ENCODE results near the gene CNTN5.

CNTN5 gene

GRCh38 chr11:99501655-99502054 is 480.9 kb downstream of the CNTN5 start:
- no peak for DNase-seq (ENCODE audit: low read depth in 2 of 3, low spot score in 1 of 3)

GRCh38 chr11:99505316-99505715 is 484.6 kb downstream of the CNTN5 start:
- DNase-seq (ENCODE audit: low read depth in 2 of 3, low spot score in 1 of 3) = no peak

- no peak for DNase-seq (ENCODE audit: low read depth in 2 of 3, low spot score in 1 of 3)
Observed at GRCh38 chr11:99505831-99506230, 485.1 kb downstream of the CNTN5 start.

DNA sequence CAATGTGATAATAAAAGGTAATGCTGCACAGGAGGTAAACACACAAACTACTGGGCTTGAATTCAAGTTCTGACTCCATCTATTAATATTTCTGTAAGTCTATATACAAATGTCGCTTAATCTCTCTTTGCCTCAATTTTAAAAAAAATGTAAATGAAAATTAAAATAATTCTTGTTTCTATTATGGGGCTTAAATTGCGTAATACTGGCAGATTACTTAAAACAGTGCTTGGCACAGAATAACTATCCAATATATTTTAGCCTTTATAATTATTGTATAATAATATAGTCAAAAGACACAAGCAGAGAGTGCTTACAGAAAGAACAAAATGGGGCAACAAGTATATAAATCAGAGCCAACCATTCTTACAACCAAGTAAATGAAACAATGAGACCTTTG is 489.1 kb downstream of the CNTN5 start:
- DNase-seq (ENCODE audit: low read depth in 2 of 3, low spot score in 1 of 3) = no peak

DNA sequence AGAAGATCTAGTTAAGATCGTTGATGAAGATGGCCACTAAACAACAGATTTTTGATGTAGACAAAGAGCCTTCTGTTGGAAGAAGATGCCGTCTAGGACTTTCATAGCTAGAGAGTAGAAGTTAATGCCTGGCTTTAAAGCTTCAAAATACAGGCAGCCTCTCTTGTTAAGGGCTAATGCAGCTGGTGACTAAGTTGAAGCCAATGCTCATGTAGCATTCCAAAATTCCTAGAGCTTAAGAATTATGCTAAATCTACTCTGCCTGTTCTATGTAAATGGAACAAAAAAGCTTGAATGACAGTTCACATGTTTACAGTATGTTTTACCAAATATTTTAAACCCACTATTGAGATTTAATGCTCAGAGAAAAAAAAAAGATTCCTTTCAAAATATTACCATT is 492.6 kb downstream of the CNTN5 start:
- DNase-seq (ENCODE audit: low read depth in 2 of 3, low spot score in 1 of 3) = no peak

- DNase-seq (ENCODE audit: low read depth in 2 of 3, low spot score in 1 of 3) = no peak
Observed at GRCh38 chr11:99519095-99519494, 498.3 kb downstream of the CNTN5 start.

DNA sequence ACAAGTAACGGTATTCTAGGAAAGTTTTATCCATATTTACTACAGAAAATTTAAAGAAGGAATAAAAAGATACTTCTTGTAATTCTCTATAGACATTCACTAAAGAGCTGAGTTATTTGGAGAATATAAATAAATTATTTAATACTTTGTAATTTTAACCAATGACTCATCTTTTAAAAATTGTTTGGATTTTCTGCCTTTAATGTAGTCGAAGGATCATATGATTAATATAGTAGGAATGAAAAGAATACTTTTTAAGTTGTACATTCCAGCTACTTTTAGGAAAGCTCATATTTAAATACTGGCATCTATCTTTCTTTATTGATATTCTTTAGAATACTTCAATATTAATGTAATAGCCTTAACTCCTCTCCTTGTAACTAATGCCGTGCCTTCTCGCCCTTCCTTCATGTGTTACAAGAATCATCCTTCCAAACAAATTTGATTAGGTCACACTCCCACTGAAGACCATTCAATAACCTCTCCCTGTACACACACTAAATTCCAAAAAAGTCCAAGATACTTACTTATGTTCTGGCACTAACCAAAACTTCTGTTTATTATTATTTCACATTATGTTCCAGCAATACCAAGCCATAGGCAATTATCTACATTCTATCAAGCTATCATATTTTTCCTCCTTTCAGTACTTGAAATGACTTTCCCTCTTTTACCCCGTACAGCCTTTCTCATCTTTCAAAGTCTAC is 501.9 kb downstream of the CNTN5 start:
- no peak for DNase-seq (ENCODE audit: low read depth in 2 of 3, low spot score in 1 of 3)

DNA sequence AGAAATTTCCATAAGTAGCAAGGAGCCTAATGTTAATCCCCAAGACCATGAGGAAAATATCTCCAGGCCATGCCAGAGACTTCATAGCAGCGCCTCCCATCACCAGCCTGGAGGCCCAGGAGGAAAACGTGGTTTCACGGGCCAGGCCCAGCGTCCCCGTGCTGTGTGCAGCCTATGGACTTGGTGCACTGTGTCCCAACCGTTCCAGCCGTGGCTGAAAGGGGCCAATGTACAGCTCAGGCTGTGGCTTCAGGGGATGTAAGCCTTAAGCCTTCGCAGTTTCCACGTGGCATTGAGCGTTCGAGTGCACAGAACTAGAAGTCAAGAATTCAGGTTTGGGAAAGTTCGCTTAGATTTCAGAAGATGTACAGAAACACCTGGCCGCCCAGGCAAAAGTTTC is 510.7 kb downstream of the CNTN5 start:
- DNase-seq (ENCODE audit: low read depth in 2 of 3, low spot score in 1 of 3) = no peak

GRCh38 chr11:99534812-99535211 is 514.1 kb downstream of the CNTN5 start:
- DNase-seq (ENCODE audit: low read depth in 2 of 3, low spot score in 1 of 3) = no peak

DNA sequence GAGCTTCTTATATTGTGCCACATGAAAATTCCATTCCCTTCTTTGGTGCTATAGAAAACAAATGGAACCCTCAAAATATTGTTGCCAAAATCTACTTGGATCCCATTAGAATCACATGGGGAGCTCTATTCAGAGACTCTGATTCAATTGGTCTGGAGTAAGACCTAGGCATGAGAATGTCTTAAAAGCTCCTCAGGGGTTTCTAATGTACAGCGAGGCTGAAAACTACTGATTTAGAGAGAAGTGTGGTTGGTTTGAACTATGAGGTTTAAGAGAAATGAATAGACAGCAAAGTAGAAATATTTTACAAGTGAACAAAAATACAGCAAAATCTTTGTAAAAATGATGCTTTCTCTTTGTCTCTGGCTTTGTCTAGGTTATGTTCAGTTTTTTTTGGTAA is 514.7 kb downstream of the CNTN5 start:
- no peak for DNase-seq (ENCODE audit: low read depth in 2 of 3, low spot score in 1 of 3)

GRCh38 chr11:99535819-99536218 is 515.1 kb downstream of the CNTN5 start:
- DNase-seq (ENCODE audit: low read depth in 2 of 3, low spot score in 1 of 3) = no peak

- no peak for DNase-seq (ENCODE audit: low read depth in 2 of 3, low spot score in 1 of 3)
Observed at GRCh38 chr11:99537681-99538080, 516.9 kb downstream of the CNTN5 start.

- no peak for DNase-seq (ENCODE audit: low read depth in 2 of 3, low spot score in 1 of 3)
Observed at GRCh38 chr11:99545616-99546015, 524.9 kb downstream of the CNTN5 start.

DNA sequence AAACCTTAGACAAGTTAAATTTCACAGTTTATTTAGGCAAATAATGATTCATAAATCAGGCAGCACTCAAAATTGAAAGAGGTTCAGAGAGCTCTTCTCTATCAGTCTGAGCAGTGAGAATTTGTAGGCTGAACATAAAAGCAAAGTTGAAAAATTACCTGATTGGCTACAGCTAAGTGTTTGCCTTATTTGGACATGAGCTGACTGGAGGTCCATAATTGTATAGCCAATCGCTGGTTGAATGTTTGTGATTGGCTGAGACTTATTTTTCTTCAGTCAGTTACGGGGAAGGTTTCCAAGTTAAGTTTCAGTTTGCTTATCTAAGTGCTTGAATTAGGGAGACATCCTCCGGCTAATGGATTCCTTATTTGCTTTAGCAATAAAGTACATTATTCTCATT is 527.5 kb downstream of the CNTN5 start:
- DNase-seq (ENCODE audit: low read depth in 2 of 3, low spot score in 1 of 3) = no peak

DNA sequence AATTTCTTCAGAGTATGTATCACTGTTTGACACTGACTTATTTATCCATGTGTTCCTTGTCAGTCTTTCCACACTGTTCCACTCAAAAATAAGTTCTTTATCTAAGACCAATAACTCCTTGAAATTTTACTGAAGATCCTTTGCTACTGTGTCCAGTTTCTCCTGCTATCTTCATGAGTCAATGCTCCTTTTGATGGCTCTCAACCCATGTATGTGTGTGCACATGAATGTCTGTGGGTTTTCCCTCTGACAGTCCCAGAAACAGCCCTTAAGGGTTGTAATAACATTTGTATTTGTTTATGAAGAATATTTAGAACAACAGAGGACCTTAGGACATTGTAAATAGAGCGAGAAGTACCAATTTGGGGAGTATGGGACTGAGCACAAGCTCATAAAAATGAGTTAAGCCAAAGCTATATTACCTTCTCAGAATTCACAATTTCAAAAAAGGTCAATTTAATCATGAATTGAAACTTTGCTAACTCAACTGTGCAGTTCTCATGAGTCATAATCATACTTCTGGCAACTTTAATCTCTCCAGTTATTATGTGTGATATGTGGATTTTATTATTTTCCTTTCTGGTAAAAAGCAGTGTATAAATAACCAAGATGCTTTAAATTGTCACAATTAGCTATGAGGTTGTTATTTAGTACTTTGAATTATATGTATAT is 533.6 kb downstream of the CNTN5 start:
- DNase-seq (ENCODE audit: low read depth in 2 of 3, low spot score in 1 of 3) = no peak

DNA sequence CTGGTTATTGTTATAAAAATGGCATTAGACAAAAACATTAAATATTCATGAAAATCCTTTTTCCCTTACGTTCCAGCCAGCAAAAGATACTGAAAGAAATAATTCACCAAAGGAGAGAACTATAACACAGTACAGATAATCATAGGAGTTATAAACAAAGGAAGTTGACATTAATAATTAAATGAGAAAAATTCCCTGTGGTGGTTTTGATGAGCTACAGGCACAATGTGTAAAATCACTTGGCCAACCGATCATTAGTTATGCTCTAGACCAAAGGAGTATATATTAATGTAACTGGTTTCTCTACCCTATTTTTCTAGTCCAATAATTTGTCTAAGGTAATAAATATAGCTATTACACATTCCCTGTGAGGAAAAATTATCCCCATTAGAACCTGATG is 534.7 kb downstream of the CNTN5 start:
- no peak for DNase-seq (ENCODE audit: low read depth in 2 of 3, low spot score in 1 of 3)

- DNase-seq (ENCODE audit: low read depth in 2 of 3, low spot score in 1 of 3) = no peak
Observed at GRCh38 chr11:99565333-99565732, 544.6 kb downstream of the CNTN5 start.

GRCh38 chr11:99567334-99567956 is 546.7 kb downstream of the CNTN5 start:
- DNase-seq (ENCODE audit: low read depth in 2 of 3, low spot score in 1 of 3) = no peak

DNA sequence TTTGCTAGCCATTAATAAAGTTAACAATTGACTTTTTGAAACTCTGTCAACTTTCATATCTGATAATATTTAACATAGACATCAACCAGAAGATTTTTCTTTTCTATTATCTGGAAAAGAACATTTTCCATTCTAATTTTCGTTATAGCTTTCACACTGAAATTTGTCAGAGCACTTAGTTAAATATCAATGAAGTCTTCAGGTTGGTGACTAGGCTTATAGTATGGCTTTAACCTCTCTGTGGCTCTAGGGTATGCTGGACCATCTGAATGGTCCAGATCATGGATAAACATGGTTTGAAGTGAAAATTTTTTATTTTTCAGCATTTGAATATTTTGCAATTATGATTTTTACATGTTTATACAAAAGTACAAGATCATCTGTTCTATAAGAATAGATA is 548.1 kb downstream of the CNTN5 start:
- no peak for DNase-seq (ENCODE audit: low read depth in 2 of 3, low spot score in 1 of 3)

GRCh38 chr11:99571094-99571493 is 550.3 kb downstream of the CNTN5 start:
- DNase-seq (ENCODE audit: low read depth in 2 of 3, low spot score in 1 of 3) = no peak

- no peak for DNase-seq (ENCODE audit: low read depth in 2 of 3, low spot score in 1 of 3)
Observed at GRCh38 chr11:99584830-99585229, 564.1 kb downstream of the CNTN5 start.

DNA sequence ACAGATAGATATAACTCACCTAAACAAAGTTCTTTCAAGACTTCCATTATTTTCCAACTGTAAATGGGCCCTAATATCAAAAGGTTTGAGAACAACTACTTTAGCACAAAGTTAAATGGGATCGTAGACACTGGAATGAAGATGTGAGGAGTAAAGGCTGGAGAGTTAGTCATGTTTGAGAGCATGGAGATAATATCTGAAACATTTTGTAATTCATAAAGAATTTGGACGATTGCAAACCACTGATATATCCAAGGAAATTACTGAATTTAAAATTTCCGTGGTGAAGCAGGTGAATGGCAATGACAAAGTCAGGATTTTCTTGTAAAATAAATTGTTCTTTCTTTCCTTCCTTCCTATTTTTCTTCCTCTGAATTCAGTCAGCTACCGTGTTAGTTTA is 564.9 kb downstream of the CNTN5 start:
- DNase-seq (ENCODE audit: low read depth in 2 of 3, low spot score in 1 of 3) = no peak

DNA sequence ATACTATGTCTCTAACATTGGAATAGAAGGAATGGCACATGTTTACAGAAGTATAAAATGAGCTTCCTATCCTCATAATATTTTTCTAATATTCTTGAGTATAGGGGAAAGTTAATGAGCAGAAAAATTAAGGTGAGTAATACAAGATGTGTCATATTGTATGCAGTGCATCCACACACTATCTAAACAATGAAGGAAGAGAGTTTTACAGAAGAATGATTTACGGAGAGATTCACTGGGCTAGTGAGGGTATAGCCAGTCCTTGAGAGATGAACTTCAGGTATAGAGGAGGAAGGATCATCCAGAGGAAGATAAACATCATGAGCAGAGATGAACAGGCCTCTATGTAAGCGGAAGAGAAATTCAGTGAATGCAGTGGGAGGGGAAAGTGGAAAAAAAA is 569.0 kb downstream of the CNTN5 start:
- no peak for DNase-seq (ENCODE audit: low read depth in 2 of 3, low spot score in 1 of 3)

All from stimulated activated CD4-positive, alpha-beta T cell treated with anti-CD3 and anti-CD28 coated beads, Interleukin-12 subunit alpha, Interleukin-12 subunit beta, amount 100 ng/mL, for 48 hours (primary cell).